ENCODE measurements around the gene EVPL. TPM values are rescaled to one million over a fixed set of nuclear protein-coding genes. Genes with fewer than 3 reads are reported as not detected.

The EVPL gene
- total and polyA plus RNA-seq, 2 of the 13 experiments (the other 11 are each of a cell fraction or from before 2014, with no cell fraction given) = 2.1 to 8.2 TPM

- no peak for TF ChIP-seq SRSF1 (optimal IDR thresholded peaks at IDR 0.05; ENCODE audit: low read depth, low read length)
- peak; percentile 59 for TF ChIP-seq ZNF710 (CRISPR knock-in tag; IDR thresholded peaks at IDR 0.05; ENCODE audit: borderline replicate concordance)
- peak; percentile 91 for TF ChIP-seq REL (CRISPR knock-in tag; conservative IDR thresholded peaks at IDR 0.05)
- peak; percentile 68; the same call in 1 of the 2 replicates for TF ChIP-seq ZNF800 (CRISPR knock-in tag; IDR thresholded peaks at IDR 0.05)
- TF ChIP-seq TGIF2 (CRISPR knock-in tag; IDR thresholded peaks at IDR 0.05) = peak; percentile 63
- no peak; the same call in none of the 2 replicates for TF ChIP-seq ZNF263 (CRISPR knock-in tag; IDR thresholded peaks at IDR 0.05)
- TF ChIP-seq KLF16 (CRISPR knock-in tag; IDR thresholded peaks at IDR 0.05) = peak in 1 of 2 experiments; percentile 86; a peak in 2 of 4 replicates
- 0 out of 2 replicates have a peak, but pooled peaks have one; percentile 28 for TF ChIP-seq ZNF629 (CRISPR knock-in tag; conservative IDR thresholded peaks at IDR 0.05)
- peak; percentile 75 for TF ChIP-seq ZNF781 (CRISPR knock-in tag; IDR thresholded peaks at IDR 0.05; ENCODE audit: borderline replicate concordance, not compliant biosample characterization)
- peak; percentile 71 for TF ChIP-seq ARID5B (CRISPR knock-in tag; IDR thresholded peaks at IDR 0.05)
- no peak for TF ChIP-seq NFRKB (IDR thresholded peaks at IDR 0.05)
- peak; percentile 81 for TF ChIP-seq PAX8 (CRISPR knock-in tag; IDR thresholded peaks at IDR 0.05; ENCODE audit: borderline replicate concordance)
- TF ChIP-seq ZSCAN22 (CRISPR knock-in tag; IDR thresholded peaks at IDR 0.05) = peak; percentile 56
- TF ChIP-seq FOSL2 (CRISPR knock-in tag; IDR thresholded peaks at IDR 0.05) = peak; percentile 54; the same call in 1 of the 2 replicates
- no peak for TF ChIP-seq MTF1 (CRISPR knock-in tag; IDR thresholded peaks at IDR 0.05)
- TF ChIP-seq ZNF280D (CRISPR knock-in tag; IDR thresholded peaks at IDR 0.05) = no peak
Measured at GRCh38 chr17:76072148-76072858, 45.2 kb upstream of the EVPL start, which contains the start of gene SRP68 (continued).

All from HepG2 (cell line).